Measurements from ENCODE around the gene PLPPR1.

DNA sequence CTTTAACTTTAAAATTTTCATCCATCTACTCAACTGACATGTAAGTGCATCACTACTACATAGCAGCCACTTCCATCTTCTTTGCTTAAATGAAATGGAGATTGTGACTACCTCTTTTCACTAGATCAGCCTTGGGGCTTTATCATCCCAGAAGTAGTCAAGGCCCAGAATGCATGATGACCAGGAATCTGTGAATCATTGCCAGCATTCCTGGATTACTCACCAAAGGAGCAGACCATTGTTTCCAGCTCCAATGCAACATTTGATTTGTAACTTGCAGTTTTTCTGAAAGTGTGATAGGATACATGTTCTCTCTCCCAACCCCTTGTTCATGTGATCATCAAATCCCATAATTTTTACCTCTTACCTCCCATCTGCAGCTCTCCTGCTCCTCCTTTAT is 65.1 kb downstream of the PLPPR1 start:
- TF ChIP-seq POLR2A (IDR thresholded peaks at IDR 0.05): no peak
- TF ChIP-seq, protein P1, sequence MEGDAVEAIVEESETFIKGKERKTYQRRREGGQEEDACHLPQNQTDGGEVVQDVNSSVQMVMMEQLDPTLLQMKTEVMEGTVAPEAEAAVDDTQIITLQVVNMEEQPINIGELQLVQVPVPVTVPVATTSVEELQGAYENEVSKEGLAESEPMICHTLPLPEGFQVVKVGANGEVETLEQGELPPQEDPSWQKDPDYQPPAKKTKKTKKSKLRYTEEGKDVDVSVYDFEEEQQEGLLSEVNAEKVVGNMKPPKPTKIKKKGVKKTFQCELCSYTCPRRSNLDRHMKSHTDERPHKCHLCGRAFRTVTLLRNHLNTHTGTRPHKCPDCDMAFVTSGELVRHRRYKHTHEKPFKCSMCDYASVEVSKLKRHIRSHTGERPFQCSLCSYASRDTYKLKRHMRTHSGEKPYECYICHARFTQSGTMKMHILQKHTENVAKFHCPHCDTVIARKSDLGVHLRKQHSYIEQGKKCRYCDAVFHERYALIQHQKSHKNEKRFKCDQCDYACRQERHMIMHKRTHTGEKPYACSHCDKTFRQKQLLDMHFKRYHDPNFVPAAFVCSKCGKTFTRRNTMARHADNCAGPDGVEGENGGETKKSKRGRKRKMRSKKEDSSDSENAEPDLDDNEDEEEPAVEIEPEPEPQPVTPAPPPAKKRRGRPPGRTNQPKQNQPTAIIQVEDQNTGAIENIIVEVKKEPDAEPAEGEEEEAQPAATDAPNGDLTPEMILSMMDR (IDR thresholded peaks at IDR 0.05): no peak
- no peak for TF ChIP-seq POLR2AphosphoS5 (IDR thresholded peaks at IDR 0.05)
- TF ChIP-seq EP300 (IDR thresholded peaks at IDR 0.05): no peak

Measured in gastroesophageal sphincter (tissue), 3 donors.